ENCODE measurements around the gene LBP.

Gene LBP

DNA sequence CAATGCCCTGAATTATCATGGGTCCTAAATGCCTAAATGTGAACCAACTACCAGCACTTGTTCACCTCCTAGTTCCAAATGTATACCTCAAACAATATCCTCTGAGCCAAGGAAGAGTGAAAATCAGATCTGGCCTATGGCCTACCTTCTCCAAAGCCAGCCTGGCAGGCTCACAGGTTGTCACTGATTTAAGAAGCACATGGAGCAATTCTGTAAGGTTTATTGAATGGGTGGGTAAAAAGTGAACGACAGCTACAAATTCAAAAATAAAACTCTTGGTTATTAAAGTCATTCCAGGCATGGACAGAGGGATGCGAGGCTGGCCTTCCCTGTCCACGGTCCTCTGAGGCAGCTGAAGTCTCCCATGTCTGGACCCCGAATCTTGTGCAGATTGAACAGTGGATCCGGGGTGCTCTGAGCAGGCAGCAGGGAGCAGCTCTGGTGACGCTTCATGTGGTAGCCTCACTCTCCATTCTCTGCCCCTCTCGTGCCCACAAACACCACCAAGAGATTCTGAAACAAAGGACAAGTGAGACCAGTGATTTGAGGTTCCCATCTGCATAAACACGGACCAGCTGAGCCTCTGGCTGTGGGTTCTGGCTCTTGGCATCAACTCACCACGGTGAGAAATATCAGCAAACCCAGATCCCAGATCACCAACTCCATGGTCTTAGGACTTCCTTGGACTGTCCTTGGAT is 74.3 kb downstream of the LBP start:
- no peak for TF ChIP-seq JUND (IDR thresholded peaks at IDR 0.05; ENCODE audit: low read depth)
- no peak for DNase-seq (ENCODE audit: low read depth in 1 of 2, low spot score in 1 of 2)
- in situ Hi-C loops (cut with HindIII; ENCODE audit: low pct_unique_long_range_greater_than_20kb, low sequenced_read_pairs) = no loop called here

DNA sequence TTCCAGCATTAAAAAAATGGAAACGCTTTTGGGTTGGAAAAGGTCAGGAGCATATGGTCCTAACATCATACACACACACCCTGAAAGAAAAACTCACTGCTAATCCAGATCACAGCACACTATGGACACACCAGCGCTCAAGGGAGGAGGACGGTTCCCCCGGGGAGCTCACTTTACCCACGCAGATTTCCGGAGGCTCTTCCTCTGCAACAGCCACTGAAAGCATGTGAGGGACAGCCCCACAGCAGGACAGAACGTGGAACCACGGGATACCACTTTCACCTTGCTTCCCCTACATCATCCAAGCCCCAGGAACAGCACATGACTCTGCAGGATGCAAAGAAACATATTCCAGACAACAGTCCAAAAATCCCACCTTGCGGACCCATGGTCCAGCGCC is 75.6 kb downstream of the LBP start:
- TF ChIP-seq JUND (IDR thresholded peaks at IDR 0.05; ENCODE audit: low read depth) = no peak
- no peak for DNase-seq (ENCODE audit: low read depth in 1 of 2, low spot score in 1 of 2)
- in situ Hi-C loops (cut with HindIII; ENCODE audit: low pct_unique_long_range_greater_than_20kb, low sequenced_read_pairs) = no loop called here

DNA sequence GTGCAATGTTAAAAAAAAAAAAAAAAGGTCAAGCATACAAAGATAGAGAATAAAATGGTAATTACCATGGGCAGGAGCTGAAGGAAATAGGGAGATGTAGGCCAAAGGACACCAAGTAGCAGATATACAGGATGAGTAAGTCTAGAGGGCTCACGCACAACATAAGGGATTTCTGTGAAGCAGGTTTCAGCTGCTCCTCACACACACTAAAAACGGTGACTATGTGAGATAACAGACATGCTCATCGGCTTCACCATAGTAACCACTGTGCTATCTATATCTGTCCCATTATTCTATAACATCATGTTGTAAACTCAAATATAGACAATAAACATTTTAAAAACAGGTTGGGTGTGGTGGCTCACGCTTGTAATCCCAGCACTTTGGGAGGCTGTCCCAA is 77.3 kb downstream of the LBP start:
- in situ Hi-C loops (cut with HindIII; ENCODE audit: low pct_unique_long_range_greater_than_20kb, low sequenced_read_pairs) = no loop called here
- TF ChIP-seq JUND (IDR thresholded peaks at IDR 0.05; ENCODE audit: low read depth) = no peak
- no peak for DNase-seq (ENCODE audit: low read depth in 1 of 2, low spot score in 1 of 2)

DNA sequence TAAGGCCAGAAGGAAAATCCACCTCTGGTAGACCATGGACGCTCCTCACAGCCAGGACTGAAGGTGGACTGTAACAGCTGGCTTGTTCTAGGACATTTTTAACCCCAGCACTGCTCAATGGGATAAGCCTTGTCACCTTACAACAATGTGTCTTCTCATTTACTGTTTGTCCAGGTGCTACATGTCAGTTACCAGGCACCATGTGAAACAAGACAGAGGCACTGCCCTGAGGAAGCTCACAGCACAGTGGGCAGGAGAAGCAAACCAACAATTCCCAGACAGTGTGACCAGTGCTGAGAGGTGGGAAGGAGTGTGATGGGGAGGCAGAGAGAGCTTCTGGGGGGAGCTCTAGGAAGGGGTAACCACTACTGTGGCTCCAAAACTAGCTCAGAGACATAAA is 78.1 kb downstream of the LBP start:
- no peak for DNase-seq (ENCODE audit: low read depth in 1 of 2, low spot score in 1 of 2)
- TF ChIP-seq JUND (IDR thresholded peaks at IDR 0.05; ENCODE audit: low read depth) = no peak
- in situ Hi-C loops (cut with HindIII; ENCODE audit: low pct_unique_long_range_greater_than_20kb, low sequenced_read_pairs) = no loop called here

DNA sequence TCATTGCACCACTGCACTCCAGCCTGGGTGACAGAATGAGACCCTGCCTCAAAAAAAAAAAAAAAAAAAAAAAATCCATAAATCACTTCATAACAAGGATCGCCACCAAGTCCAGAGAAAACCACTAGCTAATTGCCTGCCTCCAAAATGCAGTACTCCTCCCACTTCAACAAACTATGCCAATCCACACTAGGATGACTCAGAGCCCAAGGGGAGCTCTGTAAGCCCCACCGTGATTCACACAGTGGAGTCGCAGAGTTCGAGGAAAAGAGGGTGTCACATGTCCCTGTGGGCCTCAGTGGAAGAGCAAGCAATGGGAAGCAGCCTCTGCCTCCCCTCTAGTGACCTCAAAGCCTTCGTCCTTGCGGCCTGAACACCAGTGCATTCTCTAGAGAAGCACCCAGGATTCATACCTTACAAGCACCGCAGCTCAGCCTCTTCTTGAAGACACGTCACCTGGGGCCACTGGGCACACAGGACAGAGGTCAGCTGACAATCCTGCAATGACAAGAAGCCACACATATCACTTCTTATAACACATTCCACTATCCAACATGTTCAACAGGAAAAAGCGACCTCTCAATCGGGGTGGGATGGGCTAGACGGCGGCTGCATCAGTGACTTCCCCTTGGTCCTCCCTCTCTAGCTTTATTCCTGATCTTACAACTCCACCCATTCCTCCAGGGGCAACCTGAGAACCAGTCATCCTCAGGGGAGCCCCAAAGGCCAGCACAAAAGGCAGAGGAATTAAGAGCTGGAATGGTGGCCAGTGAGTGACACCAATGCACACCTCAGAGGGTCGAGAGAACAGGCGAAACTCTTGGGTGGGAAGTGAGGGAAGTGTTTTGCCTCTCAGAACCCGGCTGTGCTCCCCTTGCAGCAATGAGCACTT is 80.0 kb downstream of the LBP start:
- in situ Hi-C loops (cut with HindIII; ENCODE audit: low pct_unique_long_range_greater_than_20kb, low sequenced_read_pairs) = no loop called here
- DNase-seq (ENCODE audit: low read depth in 1 of 2, low spot score in 1 of 2) = no peak
- TF ChIP-seq JUND (IDR thresholded peaks at IDR 0.05; ENCODE audit: low read depth) = no peak
